Neural progenitor cell (in vitro differentiated cells): ENCODE measurements around the gene ETFA.

Experiments used
- EZH2 ChIP-seq: fragments of 200-600 bp; sonication (generic); IDR thresholded peaks from 2 replicates; pipeline ENCODE4 v1.6.1; 2017; ENCODE audit warnings: antibody characterized with exemption, mild to moderate bottlenecking, moderate library complexity
- EZH2phosphoT487 ChIP-seq: fragments of 200-600 bp; sonication (generic); IDR thresholded peaks from 2 replicates; pipeline ENCODE4 v1.6.1; 2017; ENCODE audit warnings: antibody characterized with exemption
- TF ChIP-seq, protein P1 (sequence below): fragments of 200-600 bp; sonication (generic); IDR thresholded peaks from 2 replicates; pipeline ENCODE4 v1.5.1; 2017; ENCODE audit warnings: antibody characterized with exemption, mild to moderate bottlenecking

DNA sequence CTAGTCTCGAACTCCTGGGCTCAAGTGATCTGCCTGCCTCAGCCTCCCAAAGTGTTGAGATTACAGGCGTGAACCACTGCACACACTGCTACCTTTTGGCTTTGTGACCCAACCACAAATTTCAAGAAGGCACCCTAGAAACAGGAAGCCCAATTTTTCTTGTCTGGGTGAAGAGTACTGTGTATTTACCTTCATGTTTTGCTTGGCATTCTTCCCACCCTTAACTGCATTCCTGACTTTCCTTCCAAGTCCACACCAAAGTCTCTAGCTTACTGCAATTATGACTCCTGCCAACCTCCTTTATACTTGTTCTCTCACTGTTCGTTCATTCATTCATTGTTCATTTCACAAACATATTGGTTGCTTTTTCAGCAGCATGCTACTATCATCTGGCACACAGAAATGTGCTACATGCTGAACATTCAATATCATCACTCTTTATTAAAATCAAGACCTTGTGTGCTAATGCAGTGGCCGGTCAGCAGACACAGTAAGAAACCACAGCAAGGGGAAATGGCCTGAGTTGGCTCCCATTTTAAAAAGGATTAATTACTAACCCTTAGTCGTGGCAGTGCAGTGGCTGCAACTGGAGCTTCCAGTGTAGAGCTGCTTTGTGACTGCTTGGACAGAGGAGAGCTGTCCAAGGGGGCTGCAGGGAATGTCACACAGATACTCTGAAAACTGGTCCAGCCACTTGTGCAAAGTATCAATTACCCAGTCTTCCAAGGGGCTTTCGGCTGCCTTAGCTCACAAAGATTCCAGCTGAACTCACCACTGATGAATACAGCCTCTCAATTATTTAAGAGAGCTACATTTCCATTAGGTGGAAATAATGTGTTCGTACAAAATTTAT, 94.0 kb downstream of the ETFA start:
- TF ChIP-seq, protein P1, sequence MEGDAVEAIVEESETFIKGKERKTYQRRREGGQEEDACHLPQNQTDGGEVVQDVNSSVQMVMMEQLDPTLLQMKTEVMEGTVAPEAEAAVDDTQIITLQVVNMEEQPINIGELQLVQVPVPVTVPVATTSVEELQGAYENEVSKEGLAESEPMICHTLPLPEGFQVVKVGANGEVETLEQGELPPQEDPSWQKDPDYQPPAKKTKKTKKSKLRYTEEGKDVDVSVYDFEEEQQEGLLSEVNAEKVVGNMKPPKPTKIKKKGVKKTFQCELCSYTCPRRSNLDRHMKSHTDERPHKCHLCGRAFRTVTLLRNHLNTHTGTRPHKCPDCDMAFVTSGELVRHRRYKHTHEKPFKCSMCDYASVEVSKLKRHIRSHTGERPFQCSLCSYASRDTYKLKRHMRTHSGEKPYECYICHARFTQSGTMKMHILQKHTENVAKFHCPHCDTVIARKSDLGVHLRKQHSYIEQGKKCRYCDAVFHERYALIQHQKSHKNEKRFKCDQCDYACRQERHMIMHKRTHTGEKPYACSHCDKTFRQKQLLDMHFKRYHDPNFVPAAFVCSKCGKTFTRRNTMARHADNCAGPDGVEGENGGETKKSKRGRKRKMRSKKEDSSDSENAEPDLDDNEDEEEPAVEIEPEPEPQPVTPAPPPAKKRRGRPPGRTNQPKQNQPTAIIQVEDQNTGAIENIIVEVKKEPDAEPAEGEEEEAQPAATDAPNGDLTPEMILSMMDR = no peak
- TF ChIP-seq EZH2 (no peak), EZH2phosphoT487 (no peak)
